Mucosa of descending colon (tissue), 3 donors: ENCODE measurements around the gene SPOCK3. TPM values are rescaled to one million over a fixed set of nuclear protein-coding genes. Genes with fewer than 3 reads are reported as not detected.

Experiments used
- ATAC-seq: fragments of 200-7000 bp; cut with Tn5 transposase; one replicate; pipeline ENCODE4 v1.9.1; 2020; ENCODE audit warnings: mild to moderate bottlenecking, moderate library complexity
- DNase-seq, 3 donors: peaks; one replicate each; pipeline ENCODE4 v3.0.0-alpha.2; 2020
- H3K36me3 ChIP-seq: fragments of 200-600 bp; one replicate; pipeline ENCODE4 v1.8.0; 2021; ENCODE audit warnings: low read depth, mild to moderate bottlenecking
- H3K4me1 ChIP-seq: fragments of 200-600 bp; one replicate; pipeline ENCODE4 v1.8.0; 2021; ENCODE audit warnings: low read depth, mild to moderate bottlenecking
- H3K4me3 ChIP-seq: fragments of 200-600 bp; one replicate; pipeline ENCODE4 v1.8.0; 2021; ENCODE audit warnings: mild to moderate bottlenecking
- H3K9me3 ChIP-seq: fragments of 200-600 bp; one replicate; pipeline ENCODE4 v1.8.0; 2021; ENCODE audit warnings: mild to moderate bottlenecking
- CTCF ChIP-seq: fragments of 200-600 bp; IDR thresholded peaks from one replicate; pipeline ENCODE4 v1.8.0; 2022; ENCODE audit warnings: antibody characterized with exemption, mild to moderate bottlenecking
- intact Hi-C, 2 donors: fragments of 100-400 bp; cut with DNase I in 1 of 2; cut with micrococcal nuclease in 1 of 2; formaldehyde crosslinking; loops; one replicate each; pipeline versions ENCODE4 v1.11.0 to v1.11.1; 2022; cut with DNase I, micrococcal nuclease
- total RNA-seq, 3 donors: library from RNA; stranded (reverse); fragmentation: NEBNext Ultra II Directional in 2 of 3; extraction: Animal tissue kit (Norgen Biotek cat#: 25700) in 2 of 3; gene quantifications; one replicate each; pipeline versions ENCODE4 v1.2.1 to v1.2.4, GENCODE V29; 2021 to 2023
- donor health status: DM: no; HTN: no; CAD: no; lungs with moderate emphysema.
- donor health status: DM: no; HTN: no; CAD: no.
- donor health status: DM: no; HTN: yes; CAD: no.

Gene SPOCK3
- total RNA-seq, 3 donors from 2014 or later = 0.55 to 3.6 (median 0.55) TPM

- intact Hi-C loops = loop anchor here in 1 of 2 donors (10.0 kb wide), 1 partner anchor 1129 kb away; no protein-coding TSS in a partner anchor
- ATAC-seq (peak; percentile 46), DNase-seq (no peak)
- H3K36me3 ChIP-seq = no peaks in the 10 kb centered on the region
- H3K4me3 ChIP-seq = no peak overlapping the region
- H3K4me1 ChIP-seq = no peaks in the 10 kb centered on the region
- TF ChIP-seq CTCF = no peak
- H3K9me3 ChIP-seq = no peaks in the 10 kb centered on the region
Measured at GRCh38 chr4:167025670-167026069, 208.6 kb downstream of the SPOCK3 start.

GRCh38 chr4:167023364-167023925 lies 210.8 kb downstream of the SPOCK3 start:
- DNase-seq = no peak

GRCh38 chr4:167021545-167022155 lies 212.6 kb downstream of the SPOCK3 start:
- H3K9me3 ChIP-seq = no peaks in the 10 kb centered on the region
- H3K36me3 ChIP-seq = no peaks in the 10 kb centered on the region
- peak; percentile 57 for TF ChIP-seq CTCF
- intact Hi-C loops = loop anchor here in 1 of 2 donors (10.0 kb wide), 1 partner anchor 1133 kb away; no protein-coding TSS in a partner anchor
- no peak overlapping the region for H3K4me3 ChIP-seq
- H3K4me1 ChIP-seq = no peaks in the 10 kb centered on the region
- ATAC-seq (peak; percentile 58), DNase-seq (peak in 2 of 3 donors; percentile 62 to 87)

More at GRCh38 chr4:167023364-167023925, 210.8 kb downstream of the SPOCK3 start:
- no peak for ATAC-seq
- Histone ChIP-seq H3K9me3 (no peaks in the 10 kb centered on the region), H3K36me3 (no peaks in the 10 kb centered on the region), H3K4me3 (no peak overlapping the region), H3K4me1 (no peaks in the 10 kb centered on the region)
- intact Hi-C loops = loop anchor here in 1 of 2 donors (10.0 kb wide), 1 partner anchor 1131 kb away; no protein-coding TSS in a partner anchor
- TF ChIP-seq CTCF = no peak

GRCh38 chr4:167020410-167020809 lies 213.9 kb downstream of the SPOCK3 start:
- no peak overlapping the region for H3K4me3 ChIP-seq
- no peak for ATAC-seq
- DNase-seq = no peak
- intact Hi-C loops = loop anchor here in 1 of 2 donors (10.0 kb wide), 1 partner anchor 1134 kb away; no protein-coding TSS in a partner anchor
- no peaks in the 10 kb centered on the region for H3K4me1 ChIP-seq
- no peaks in the 10 kb centered on the region for H3K9me3 ChIP-seq
- H3K36me3 ChIP-seq = no peaks in the 10 kb centered on the region
- TF ChIP-seq CTCF = no peak

GRCh38 chr4:167014944-167015343 lies 219.3 kb downstream of the SPOCK3 start:
- no peak for TF ChIP-seq CTCF
- Histone ChIP-seq H3K9me3 (no peaks in the 10 kb centered on the region), H3K4me3 (no peak overlapping the region), H3K36me3 (no peaks in the 10 kb centered on the region), H3K4me1 (no peaks in the 10 kb centered on the region)
- intact Hi-C loops = no loop called here
- DNase-seq (no peak), ATAC-seq (no peak)
